ENCODE measurements around the gene KRT80.
A peak's percentile ranks its signal among the peaks of the same experiment; 100 is the strongest.

Gene KRT80

GRCh38 chr12:52228931-52229330 is 37.1 kb upstream of the KRT80 start:
- DNase-seq (ENCODE audit: low spot score), result no peak

DNA sequence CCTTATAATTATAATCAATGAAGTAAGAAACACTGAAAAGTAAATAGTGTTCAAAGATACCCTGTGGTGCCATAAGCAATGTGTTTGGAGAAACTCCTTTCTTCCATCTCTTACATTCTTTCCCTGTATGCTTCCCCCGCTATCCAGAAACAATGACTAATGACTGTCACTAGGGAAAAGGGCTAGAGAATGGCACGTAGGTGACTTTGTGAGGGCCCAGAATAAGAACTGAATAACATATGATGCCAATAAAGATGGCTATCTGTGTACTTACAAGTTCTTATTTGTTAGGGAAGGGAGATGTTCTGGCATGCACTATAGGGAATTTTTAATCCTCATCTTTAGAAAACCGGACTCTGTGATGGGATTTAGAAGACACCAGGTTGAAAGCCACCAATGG is 36.6 kb upstream of the KRT80 start:
- no peak for DNase-seq (ENCODE audit: low spot score)

- no peak for DNase-seq (ENCODE audit: low spot score)
Measured at GRCh38 chr12:52227606-52228166, 35.9 kb upstream of the KRT80 start.

- DNase-seq (ENCODE audit: low spot score), result no peak
Measured at GRCh38 chr12:52226446-52226845, 34.6 kb upstream of the KRT80 start.

GRCh38 chr12:52225752-52226151 is 33.9 kb upstream of the KRT80 start:
- no peak for DNase-seq (ENCODE audit: low spot score)

GRCh38 chr12:52224151-52224550 is 32.3 kb upstream of the KRT80 start:
- DNase-seq (ENCODE audit: low spot score), result no peak

GRCh38 chr12:52223406-52224039 is 31.7 kb upstream of the KRT80 start:
- no peak for DNase-seq (ENCODE audit: low spot score)

DNA sequence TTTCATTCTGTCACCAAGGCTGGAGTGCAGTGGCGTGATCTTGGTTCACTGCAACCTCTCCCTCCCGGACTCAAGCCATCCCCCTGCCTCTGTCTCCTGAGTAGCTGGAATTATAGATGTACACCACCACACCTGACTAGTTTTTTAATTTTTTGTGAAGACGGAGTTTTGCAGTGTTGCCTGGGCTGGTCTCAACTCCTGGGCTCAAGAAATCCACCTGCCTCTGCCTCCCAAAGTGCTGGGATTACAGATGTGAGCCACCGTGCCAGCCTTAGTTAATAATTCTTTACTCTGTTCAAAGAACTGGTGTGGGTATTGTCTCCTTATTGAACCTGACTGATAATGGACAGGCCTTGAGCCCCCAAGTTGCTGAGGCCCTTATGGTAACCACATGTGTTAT is 30.9 kb upstream of the KRT80 start:
- no peak for DNase-seq (ENCODE audit: low spot score)

DNA sequence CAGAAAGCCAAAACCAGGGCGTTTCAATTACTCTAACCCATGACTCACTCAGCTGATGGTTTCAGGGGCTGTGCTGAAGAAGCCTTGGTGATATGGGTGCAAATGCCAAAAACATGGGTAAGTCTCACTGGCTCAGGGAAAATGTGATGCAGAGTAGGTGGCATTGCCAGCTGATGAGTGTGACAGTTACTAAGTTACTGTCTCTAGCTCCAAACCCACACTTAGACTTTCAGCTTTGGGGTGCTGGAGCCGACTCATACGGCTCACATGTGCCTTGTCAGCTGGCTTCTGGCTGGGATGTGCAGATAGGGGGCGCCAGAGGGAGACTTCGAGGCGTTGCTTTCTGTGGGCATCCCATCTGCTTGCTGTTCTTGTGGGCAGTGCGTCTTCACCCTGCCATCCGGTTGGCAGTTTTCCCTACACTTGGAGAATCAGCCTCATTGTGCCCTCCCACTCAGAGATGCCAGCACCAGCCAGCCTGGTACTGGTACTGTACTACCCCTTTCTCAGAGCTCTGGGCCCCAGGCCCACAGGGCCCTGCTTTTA is 30.2 kb upstream of the KRT80 start:
- no peak for DNase-seq (ENCODE audit: low spot score)

- DNase-seq (ENCODE audit: low spot score), result no peak
Measured at GRCh38 chr12:52221070-52221781, 29.4 kb upstream of the KRT80 start.

DNA sequence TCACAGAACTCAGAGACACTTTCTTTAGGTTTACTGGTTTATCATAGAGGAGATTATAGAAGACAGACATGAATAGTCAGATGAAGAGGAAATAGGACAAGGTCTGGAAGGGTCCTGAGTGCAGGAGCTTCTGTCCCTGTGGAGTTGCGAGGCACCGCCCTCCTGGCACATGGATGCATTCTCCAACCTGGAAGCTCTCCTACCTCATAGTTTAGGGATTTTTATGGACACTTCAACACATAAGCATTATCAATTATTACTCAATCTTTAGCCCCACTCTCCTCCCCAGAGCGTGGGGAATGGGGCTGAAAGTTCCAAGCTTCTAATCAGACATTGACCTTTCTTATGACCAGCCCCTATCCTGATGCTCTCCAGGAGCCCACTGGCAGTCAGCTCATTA is 28.7 kb upstream of the KRT80 start:
- DNase-seq (ENCODE audit: low spot score), result no peak

DNA sequence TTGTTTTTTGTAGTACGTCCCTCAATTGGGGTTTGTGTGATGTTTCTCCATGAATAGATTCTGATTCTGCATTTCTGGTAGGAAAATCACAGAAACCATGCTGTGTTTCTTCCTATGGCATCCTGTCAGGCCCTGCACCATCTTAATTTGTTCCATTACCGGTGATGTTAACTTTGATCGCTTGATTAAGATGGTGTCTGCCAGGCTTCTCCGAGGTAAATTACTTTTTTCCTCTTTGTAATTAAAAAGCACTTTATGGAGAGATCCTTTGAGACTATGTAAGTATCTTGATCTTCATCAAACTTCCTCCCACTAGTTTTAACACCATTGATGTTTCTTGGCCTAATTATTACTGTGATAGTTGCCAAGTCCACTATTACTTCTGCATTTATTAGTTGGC is 26.2 kb upstream of the KRT80 start:
- DNase-seq (ENCODE audit: low spot score), result no peak

GRCh38 chr12:52217223-52217622 is 25.4 kb upstream of the KRT80 start:
- no peak for DNase-seq (ENCODE audit: low spot score)

DNA sequence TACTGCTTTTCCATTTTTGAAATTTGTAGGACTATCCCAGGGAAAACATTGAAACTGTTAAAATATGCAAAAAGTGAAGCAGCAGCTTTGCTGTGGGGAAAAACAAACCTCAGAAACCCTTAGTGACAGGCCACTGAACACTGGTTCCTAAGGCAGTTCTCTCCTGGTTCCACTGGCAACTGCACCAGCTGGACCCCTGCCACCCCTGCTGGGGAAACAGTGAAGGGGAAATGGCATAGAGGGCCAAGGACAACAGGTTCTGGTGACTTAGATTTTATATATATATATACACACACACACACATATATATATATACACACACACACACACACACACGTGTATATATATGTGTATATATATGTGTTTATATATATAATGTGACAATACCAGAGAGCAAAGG is 25.0 kb upstream of the KRT80 start:
- no peak for DNase-seq (ENCODE audit: low spot score)

DNA sequence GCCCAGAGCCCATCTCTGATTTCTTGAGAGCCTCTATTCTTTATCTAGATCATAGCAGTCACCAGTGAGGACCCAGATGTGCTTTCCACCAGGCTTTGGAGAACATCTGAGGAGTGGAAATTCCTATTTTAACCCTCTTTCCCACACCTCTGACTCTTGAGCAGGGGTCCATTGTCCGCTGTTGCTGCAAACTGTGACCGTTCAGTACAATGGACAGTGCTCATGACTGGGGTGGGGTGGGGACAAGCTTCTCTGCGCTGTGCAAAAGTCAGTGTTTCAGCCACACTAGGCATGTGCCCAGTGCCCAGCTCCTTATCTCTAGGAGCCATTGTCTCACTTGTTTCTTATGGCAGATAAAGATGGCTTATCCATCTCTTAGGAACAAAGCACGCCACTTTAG is 24.3 kb upstream of the KRT80 start:
- DNase-seq (ENCODE audit: low spot score), result no peak

GRCh38 chr12:52215587-52216031 is 23.8 kb upstream of the KRT80 start:
- DNase-seq (ENCODE audit: low spot score), result no peak

DNA sequence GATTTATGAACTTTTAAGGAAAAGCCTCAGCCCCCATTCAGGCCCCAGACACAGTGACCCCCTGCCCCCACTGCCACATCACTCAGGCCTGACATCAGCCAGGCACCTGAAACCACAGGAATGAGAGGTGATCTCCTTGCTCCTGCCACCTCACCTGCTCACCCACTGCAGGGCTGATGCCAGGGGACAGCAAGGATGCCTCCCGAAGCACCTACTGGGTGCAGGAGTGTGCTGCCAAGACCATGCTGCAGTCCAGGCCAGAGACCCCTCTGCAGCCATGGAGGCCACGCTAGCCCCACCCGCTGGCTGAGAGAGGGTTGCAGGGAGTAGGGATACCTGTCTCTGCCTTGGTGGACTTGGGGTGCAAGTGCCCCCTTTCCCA is 22.6 kb upstream of the KRT80 start:
- no peak for DNase-seq (ENCODE audit: low spot score)

DNA sequence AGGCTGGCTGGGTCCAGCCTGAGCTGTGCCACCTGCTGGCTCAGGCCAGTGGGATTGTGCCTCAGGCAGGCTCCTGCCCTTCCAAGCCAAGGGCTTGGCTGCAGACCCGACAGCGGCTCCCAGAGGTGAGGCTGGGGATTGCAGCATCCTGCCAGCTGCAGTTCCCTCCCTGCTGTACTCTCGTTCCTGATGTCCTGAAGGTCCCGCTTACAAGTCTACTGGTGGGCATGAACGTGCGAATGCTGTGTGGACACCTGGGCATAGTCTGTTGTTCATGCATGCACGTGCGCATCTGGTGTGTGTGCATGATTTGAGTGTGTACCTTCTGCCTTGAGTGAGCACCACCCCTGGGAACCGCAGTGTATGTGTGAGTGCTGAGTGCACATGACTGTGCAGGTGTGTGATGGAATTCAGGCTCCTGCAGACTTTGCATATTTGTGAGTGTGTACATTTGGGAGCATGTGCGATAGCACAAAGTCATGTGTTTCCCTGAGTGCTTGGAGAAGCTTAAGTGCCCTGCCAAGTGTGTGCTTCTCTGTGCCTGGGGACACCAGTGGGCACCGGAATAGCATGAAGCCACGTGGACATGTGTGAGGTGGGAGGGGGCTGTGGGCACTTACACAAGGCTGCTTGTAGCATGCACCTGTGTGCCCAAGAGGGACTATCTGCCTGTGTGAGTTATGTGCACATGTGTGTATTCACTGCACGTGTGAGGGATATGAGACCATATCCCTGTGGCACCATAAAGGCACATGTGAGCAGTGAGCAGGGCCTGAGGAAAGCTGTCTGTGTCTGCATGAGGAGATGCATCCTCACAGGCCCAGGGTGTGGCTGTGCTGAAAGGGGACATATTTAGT is 22.0 kb upstream of the KRT80 start:
- DNase-seq (ENCODE audit: low spot score), result peak; percentile 60

DNA sequence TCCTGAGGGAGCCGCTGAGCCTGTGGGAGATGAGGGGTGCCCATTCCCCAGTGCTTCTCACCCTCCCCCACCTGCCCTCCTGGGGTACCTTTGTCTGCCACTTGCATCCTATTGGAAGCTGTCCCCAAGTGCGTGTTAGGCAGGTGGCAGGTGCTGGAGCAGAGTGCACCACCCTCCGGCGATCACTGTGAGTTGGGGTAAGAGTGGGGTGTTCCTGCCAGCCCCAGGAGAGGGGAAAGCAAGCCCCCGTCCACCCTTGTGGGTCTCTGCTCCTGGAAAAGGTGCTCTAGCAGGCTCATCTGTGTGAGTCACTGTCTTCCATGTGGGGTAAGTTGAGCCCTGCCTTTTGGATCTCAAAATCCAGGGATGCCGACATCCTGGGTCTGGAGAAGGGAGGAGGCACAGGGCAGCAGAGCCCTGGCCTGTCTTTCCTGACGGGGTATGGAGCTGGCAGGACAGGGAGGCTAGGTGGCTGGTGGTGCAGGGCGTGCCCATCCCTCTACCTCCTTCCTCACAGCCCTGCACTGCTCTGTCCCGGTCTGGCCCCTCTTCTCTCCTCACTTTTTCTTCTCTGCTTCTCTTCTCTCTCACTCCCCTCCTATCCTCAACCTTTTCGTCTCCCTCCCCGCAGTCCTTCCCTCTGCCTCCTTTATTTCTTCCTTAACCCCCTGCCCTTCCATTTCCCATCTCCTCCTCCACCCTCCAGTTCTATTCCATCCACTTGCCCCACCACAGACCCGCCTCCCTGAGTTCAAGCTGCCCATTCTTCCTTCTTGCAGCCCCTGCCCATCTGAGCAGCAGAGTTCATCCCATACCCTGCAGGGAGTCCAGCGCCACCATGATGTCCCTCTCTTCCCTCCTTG is 21.1 kb upstream of the KRT80 start:
- DNase-seq (ENCODE audit: low spot score), result no peak

DNA sequence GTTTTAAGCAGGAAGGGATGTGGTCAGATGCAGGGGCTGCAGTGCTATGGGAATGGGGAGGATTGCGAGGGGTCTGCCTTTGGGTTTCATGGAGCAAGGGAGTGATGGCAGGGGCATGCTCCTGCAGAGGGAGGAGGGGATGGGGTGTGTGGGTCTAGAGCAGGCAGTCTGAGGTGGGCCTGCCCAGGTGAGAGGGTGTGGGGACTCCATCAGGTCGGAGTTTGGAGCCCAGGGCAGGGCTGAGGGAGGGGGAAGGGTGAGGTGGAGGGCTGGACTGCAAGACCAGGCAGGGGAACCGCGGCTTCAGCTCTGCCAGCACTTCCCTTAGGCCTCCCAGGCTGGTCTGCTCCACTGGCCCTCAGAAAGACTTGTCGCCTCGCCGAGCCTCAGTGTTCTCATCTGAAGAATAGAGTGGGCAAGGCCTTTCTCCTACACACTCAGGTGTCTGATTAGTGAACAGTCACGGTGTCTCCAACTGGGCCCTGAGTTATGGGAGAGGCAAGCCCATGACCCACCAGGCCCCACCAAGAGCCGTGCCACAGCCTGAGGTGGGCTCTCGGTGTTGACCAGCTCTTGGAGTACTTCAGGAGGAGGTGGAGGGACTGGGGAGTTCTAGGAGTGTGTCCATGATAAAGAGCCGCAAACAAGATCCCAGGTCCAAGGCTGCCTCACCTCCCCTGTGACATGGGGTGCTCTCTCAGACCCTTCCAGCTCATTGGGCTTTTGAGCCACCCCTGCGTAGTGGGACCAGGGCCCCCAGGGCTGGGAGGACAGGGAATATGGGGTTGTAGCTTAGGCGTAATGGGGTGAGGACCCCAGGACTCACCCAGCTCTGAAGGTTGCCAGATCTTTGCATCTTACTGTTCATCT is 20.1 kb upstream of the KRT80 start:
- no peak for DNase-seq (ENCODE audit: low spot score)
